Measurements from ENCODE around the gene BARHL2. TPM values are rescaled to one million over a fixed set of nuclear protein-coding genes. Genes with fewer than 3 reads are reported as not detected.

The BARHL2 gene
- total and polyA plus RNA-seq, 10 of the 15 experiments (the other 5 are each of a cell fraction or from before 2014, with no cell fraction given): not detected

- H3K4me2 ChIP-seq (ENCODE audit: control insufficient read depth, insufficient read depth): peak overlapping the region; percentile 65
- 33% methylated on average over 22 of the region's 22 CpGs for WGBS (ENCODE audit: insufficient coverage, insufficient replicate concordance, low lambda C conversion rate, missing lambda C conversion rate)
- ChIA-PET CTCF (interaction anchor here (0.7 to 1.3 kb wide), 6 partner anchors 235 to 455 kb away, joined by 3 to 5 read pairs (median 4); no protein-coding TSS in a partner anchor), RAD21 (ENCODE audit: unreplicated experiment) (interaction anchor here (1.0 to 1.3 kb wide), 3 partner anchors 248 to 443 kb away, joined by 3 to 4 read pairs (median 4); no protein-coding TSS in a partner anchor), POLR2A (interaction anchor here (0.6 kb wide), 1 partner anchor 115 kb away, joined by 3 read pairs; no protein-coding TSS in a partner anchor), SMC1A (ENCODE audit: uncharacterized antibody, unreplicated experiment) (interaction anchor here (0.8 to 3.5 kb wide), 5 partner anchors 10 to 555 kb away, joined by 3 to 47 read pairs (median 4); no protein-coding TSS in a partner anchor)
- peaks cover 9 to 33% of the 10 kb centered on the region in 2 experiments for H3K27me3 ChIP-seq (replicated peaks in 1 of 2; ENCODE audit: control insufficient read depth in 2 of 2, insufficient read depth in 2 of 2, low read length in 1 of 2)
- H3K36me3 ChIP-seq (ENCODE audit: control insufficient read depth in 2 of 2, insufficient read depth in 2 of 2, low read length in 1 of 2): no peaks in the 10 kb centered on the region
- ATAC-seq: no peak
- no peak overlapping the region for H3K9ac ChIP-seq (ENCODE audit: control insufficient read depth, insufficient read depth, low read length)
- no peak overlapping the region for H3K27ac ChIP-seq (ENCODE audit: control insufficient read depth, insufficient read depth)
- TF ChIP-seq, protein P1, sequence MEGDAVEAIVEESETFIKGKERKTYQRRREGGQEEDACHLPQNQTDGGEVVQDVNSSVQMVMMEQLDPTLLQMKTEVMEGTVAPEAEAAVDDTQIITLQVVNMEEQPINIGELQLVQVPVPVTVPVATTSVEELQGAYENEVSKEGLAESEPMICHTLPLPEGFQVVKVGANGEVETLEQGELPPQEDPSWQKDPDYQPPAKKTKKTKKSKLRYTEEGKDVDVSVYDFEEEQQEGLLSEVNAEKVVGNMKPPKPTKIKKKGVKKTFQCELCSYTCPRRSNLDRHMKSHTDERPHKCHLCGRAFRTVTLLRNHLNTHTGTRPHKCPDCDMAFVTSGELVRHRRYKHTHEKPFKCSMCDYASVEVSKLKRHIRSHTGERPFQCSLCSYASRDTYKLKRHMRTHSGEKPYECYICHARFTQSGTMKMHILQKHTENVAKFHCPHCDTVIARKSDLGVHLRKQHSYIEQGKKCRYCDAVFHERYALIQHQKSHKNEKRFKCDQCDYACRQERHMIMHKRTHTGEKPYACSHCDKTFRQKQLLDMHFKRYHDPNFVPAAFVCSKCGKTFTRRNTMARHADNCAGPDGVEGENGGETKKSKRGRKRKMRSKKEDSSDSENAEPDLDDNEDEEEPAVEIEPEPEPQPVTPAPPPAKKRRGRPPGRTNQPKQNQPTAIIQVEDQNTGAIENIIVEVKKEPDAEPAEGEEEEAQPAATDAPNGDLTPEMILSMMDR (IDR thresholded peaks at IDR 0.05 in 2 of 3, conservative IDR thresholded peaks at IDR 0.05 in 1 of 3; ENCODE audit: control insufficient read depth in 2 of 3, extremely low read depth in 1 of 3, insufficient read depth in 1 of 3, low read depth in 3 of 3, low read length in 3 of 3): 0 out of 6 replicates have a peak, but pooled peaks of 2 of the 3 experiments have one; percentile 9 to 16
- TF ChIP-seq MEF2A (IDR thresholded peaks at IDR 0.05; ENCODE audit: insufficient read depth, low read depth, low read length): no peak
- H4K20me1 ChIP-seq (ENCODE audit: control insufficient read depth, insufficient read depth): no peaks in the 10 kb centered on the region
- in situ Hi-C loops (cut with MboI): loop anchor here (5.0 kb wide), 2 partner anchors 234 to 439 kb away; no protein-coding TSS in a partner anchor
- BruUV-seq (replicated peaks): no TSS peak
- no peaks in the 10 kb centered on the region for H3K79me2 ChIP-seq (ENCODE audit: control insufficient read depth, insufficient read depth, low read length)
- no peak for DNase-seq (ENCODE audit: low read depth, low spot score)
- peak overlapping the region; percentile 21; the same call in 1 of the 2 replicates for H3K4me3 ChIP-seq
- H2AFZ ChIP-seq (ENCODE audit: control insufficient read depth, low read depth, low read length): no peak overlapping the region; the same call in 1 of the 2 replicates
- peaks cover 3% of the 10 kb centered on the region; the same call in 2 of the 3 replicates for H3K9me3 ChIP-seq (replicated peaks; ENCODE audit: control insufficient read depth, insufficient read depth, low read length)
- FAIRE-seq: no peak
- no peaks in the 10 kb centered on the region for H3K4me1 ChIP-seq (ENCODE audit: control insufficient read depth, insufficient read depth, low read length)
- intact Hi-C loops (cut with micrococcal nuclease; ENCODE audit: unreplicated experiment): loop anchor here (5.0 to 10.0 kb wide), 2 partner anchors 249 to 611 kb away; no protein-coding TSS in a partner anchor
Measured at GRCh38 chr1:90723590-90724108, 6.5 kb upstream of the BARHL2 start.
